Measurements from ENCODE around the gene CNOT1. TPM values are rescaled to one million over a fixed set of nuclear protein-coding genes. Genes with fewer than 3 reads are reported as not detected.

CNOT1 gene
- total and polyA plus RNA-seq, 2 experiments from 2014 or later, result 50.8 to 113 TPM

DNA sequence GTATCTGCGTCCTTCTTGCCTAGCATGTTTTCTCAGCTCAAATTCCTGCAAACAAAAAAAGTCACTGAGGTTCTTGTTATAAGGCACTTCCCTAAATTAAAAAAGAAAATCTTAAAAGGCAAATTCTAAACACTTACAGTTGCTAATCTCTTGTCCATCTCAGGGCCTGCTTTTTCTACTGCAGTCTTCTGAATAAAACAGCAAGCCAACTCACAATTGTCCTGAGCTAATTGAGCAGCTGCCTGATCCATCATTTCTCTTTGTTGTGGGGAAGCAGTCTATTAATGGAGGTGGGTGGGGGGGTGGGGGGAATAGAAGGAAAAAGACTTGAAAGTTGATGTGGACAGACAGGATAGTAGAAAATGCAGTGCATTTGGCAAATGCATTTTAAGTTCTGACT is 87.3 kb downstream of the CNOT1 start:
- no peak overlapping the region for H3K4me2 ChIP-seq
- H3K27me3 ChIP-seq, result no peaks in the 10 kb centered on the region
- no peak overlapping the region for H2AFZ ChIP-seq
- TF ChIP-seq, protein P1, sequence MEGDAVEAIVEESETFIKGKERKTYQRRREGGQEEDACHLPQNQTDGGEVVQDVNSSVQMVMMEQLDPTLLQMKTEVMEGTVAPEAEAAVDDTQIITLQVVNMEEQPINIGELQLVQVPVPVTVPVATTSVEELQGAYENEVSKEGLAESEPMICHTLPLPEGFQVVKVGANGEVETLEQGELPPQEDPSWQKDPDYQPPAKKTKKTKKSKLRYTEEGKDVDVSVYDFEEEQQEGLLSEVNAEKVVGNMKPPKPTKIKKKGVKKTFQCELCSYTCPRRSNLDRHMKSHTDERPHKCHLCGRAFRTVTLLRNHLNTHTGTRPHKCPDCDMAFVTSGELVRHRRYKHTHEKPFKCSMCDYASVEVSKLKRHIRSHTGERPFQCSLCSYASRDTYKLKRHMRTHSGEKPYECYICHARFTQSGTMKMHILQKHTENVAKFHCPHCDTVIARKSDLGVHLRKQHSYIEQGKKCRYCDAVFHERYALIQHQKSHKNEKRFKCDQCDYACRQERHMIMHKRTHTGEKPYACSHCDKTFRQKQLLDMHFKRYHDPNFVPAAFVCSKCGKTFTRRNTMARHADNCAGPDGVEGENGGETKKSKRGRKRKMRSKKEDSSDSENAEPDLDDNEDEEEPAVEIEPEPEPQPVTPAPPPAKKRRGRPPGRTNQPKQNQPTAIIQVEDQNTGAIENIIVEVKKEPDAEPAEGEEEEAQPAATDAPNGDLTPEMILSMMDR (IDR thresholded peaks at IDR 0.05; ENCODE audit: poor library complexity), result no peak
- TF ChIP-seq EZH2 (IDR thresholded peaks at IDR 0.05; ENCODE audit: borderline replicate concordance), result no peak
- TF ChIP-seq EZH2phosphoT487 (IDR thresholded peaks at IDR 0.05; ENCODE audit: low read depth, severe bottlenecking, unreplicated experiment), result no peak
- peaks cover 9% of the 10 kb centered on the region for H3K36me3 ChIP-seq (replicated peaks; ENCODE audit: insufficient read depth, low read depth)
- H4K20me1 ChIP-seq (ENCODE audit: insufficient read depth, poor library complexity, severe bottlenecking), result no peaks in the 10 kb centered on the region
- 85% methylated on average over 1 of the region's 1 CpG for WGBS (ENCODE audit: low lambda C conversion rate, missing lambda C conversion rate)
- no peak for DNase-seq (ENCODE audit: low spot score)
- peaks cover 16% of the 10 kb centered on the region for H3K79me2 ChIP-seq
- H3K9me2 ChIP-seq (replicated peaks; ENCODE audit: insufficient read depth), result no peaks in the 10 kb centered on the region
- H3K9me3 ChIP-seq (ENCODE audit: low read depth), result no peaks in the 10 kb centered on the region
- H3K4me3 ChIP-seq, result no peak overlapping the region
- no peak overlapping the region for H3K27ac ChIP-seq
- no peaks in the 10 kb centered on the region for H3K4me1 ChIP-seq (ENCODE audit: insufficient read depth)

DNA sequence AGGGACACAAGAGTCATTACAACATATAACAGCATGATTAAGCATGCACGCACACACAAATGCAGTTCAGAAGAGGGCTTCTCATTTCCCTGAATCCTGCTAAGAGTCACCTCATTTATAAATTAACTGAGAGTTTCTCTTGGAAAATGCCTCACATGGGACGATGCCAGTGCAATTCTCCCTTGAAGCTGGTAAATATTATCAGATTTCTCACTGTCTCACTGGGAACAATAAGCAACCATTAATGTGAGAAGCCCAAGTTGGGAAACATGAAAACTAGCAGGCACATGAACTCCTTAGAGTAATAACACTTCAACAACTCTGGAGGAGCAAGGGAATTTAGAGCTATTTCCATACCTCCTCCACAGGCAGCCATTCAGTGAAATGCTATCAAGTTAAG is 87.9 kb downstream of the CNOT1 start:
- Histone ChIP-seq H4K20me1 (ENCODE audit: insufficient read depth, poor library complexity, severe bottlenecking) (no peaks in the 10 kb centered on the region), H3K36me3 (replicated peaks; ENCODE audit: insufficient read depth, low read depth) (peaks cover 4% of the 10 kb centered on the region), H3K4me3 (no peak overlapping the region), H3K9me3 (ENCODE audit: low read depth) (no peaks in the 10 kb centered on the region), H3K27ac (no peak overlapping the region), H3K4me1 (ENCODE audit: insufficient read depth) (no peaks in the 10 kb centered on the region), H2AFZ (no peak overlapping the region), H3K9me2 (replicated peaks; ENCODE audit: insufficient read depth) (no peaks in the 10 kb centered on the region), H3K4me2 (no peak overlapping the region), H3K27me3 (no peaks in the 10 kb centered on the region), H3K79me2 (peaks cover 16% of the 10 kb centered on the region)
- TF ChIP-seq, protein P1 (IDR thresholded peaks at IDR 0.05; ENCODE audit: poor library complexity), result no peak
- TF ChIP-seq EZH2 (IDR thresholded peaks at IDR 0.05; ENCODE audit: borderline replicate concordance), result no peak
- no peak for TF ChIP-seq EZH2phosphoT487 (IDR thresholded peaks at IDR 0.05; ENCODE audit: low read depth, severe bottlenecking, unreplicated experiment)
- DNase-seq (ENCODE audit: low spot score), result no peak
- WGBS (ENCODE audit: low lambda C conversion rate, missing lambda C conversion rate), result 93% methylated on average over 2 of the region's 2 CpGs

DNA sequence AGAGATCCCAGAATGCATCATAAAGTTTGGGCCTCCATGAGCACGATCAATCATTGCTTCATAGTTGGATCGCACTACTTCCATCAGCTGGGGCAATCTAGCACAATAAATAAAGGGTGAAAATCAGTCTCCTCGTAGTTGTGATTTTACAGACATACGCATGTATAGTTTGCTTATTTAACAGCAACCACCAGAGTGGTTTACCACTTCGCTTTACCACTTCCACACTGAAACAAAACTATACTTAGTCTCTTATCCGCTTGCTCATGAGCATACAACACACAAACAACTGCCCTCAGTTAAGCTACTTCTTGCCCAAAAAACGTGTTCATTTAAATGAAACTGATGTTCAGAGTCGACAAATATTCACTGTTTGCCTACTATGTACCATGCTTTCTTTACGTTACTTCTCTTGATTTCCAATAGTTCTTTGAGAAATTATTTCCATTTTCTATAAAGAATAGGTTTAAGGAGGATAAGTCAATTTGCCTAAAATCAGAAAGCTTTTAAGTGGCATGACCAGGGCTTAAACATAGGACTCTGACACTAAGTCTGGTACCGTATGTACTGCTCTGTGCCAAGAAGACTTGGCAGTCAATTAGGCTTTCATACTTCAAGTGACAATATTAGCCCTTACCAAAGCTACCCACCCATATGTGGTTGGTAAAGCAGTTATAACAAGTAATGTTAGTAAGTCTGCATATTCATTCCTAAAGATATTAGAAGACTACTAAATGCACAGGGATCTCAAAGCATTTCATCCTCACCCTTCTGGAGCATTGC is 92.3 kb downstream of the CNOT1 start:
- H3K79me2 ChIP-seq, result peaks cover 16% of the 10 kb centered on the region

More for the DNA sequence above, 92.3 kb downstream of the CNOT1 start:
- WGBS (ENCODE audit: low lambda C conversion rate, missing lambda C conversion rate), result 91% methylated on average over 10 of the region's 10 CpGs
- no peak for TF ChIP-seq EZH2 (IDR thresholded peaks at IDR 0.05; ENCODE audit: borderline replicate concordance)
- TF ChIP-seq, protein P1 (IDR thresholded peaks at IDR 0.05; ENCODE audit: poor library complexity), result no peak
- no peak for TF ChIP-seq EZH2phosphoT487 (IDR thresholded peaks at IDR 0.05; ENCODE audit: low read depth, severe bottlenecking, unreplicated experiment)
- Histone ChIP-seq H3K9me2 (replicated peaks; ENCODE audit: insufficient read depth) (no peaks in the 10 kb centered on the region), H2AFZ (no peak overlapping the region), H3K36me3 (replicated peaks; ENCODE audit: insufficient read depth, low read depth) (peaks cover 5% of the 10 kb centered on the region), H3K4me2 (no peak overlapping the region), H3K27me3 (no peaks in the 10 kb centered on the region), H3K4me3 (no peak overlapping the region), H3K9me3 (ENCODE audit: low read depth) (no peaks in the 10 kb centered on the region), H3K27ac (no peak overlapping the region), H3K4me1 (ENCODE audit: insufficient read depth) (no peaks in the 10 kb centered on the region), H4K20me1 (ENCODE audit: insufficient read depth, poor library complexity, severe bottlenecking) (no peaks in the 10 kb centered on the region)
- DNase-seq (ENCODE audit: low spot score), result no peak

All from hepatocyte (in vitro differentiated cells).